H9 (cell line): Measurements from ENCODE around the gene KDM4D. TPM values are rescaled to one million over a fixed set of nuclear protein-coding genes. Genes with fewer than 3 reads are reported as not detected.

Source experiments
- DNase-seq: peaks from one replicate; pipeline ENCODE4 v3.0.0-alpha.2; 2017
- H2AFZ ChIP-seq: one replicate; pipeline ENCODE4 v1.6.1; 2013; ENCODE audit warnings: mild to moderate bottlenecking, low read length, control low read depth, moderate library complexity
- H2AK5ac ChIP-seq: 2 replicates; pipeline ENCODE4 v1.6.1; 2013; ENCODE audit warnings: low read length, control low read depth, mixed read lengths; ENCODE audit not compliant: insufficient read length
- H2BK120ac ChIP-seq: one replicate; pipeline ENCODE4 v1.6.1; 2013; ENCODE audit warnings: low read depth, mild to moderate bottlenecking, low read length, control low read depth, inconsistent platforms; ENCODE audit not compliant: poor library complexity, severe bottlenecking
- H2BK12ac ChIP-seq: 2 replicates; pipeline ENCODE4 v1.6.1; 2013; ENCODE audit warnings: low read length, control low read depth, mixed read lengths, low read depth; ENCODE audit not compliant: insufficient read length
- H2BK15ac ChIP-seq: 2 replicates; pipeline ENCODE4 v1.6.1; 2013; ENCODE audit warnings: low read depth, low read length, control low read depth
- H2BK20ac ChIP-seq: one replicate; pipeline ENCODE4 v1.6.1; 2013; ENCODE audit warnings: low read depth, mild to moderate bottlenecking, low read length, control low read depth, inconsistent platforms; ENCODE audit not compliant: poor library complexity, severe bottlenecking
- H2BK5ac ChIP-seq: 2 replicates; pipeline ENCODE4 v1.6.1; 2013; ENCODE audit warnings: low read length, control low read depth, mixed read lengths; ENCODE audit not compliant: insufficient read length
- H3K14ac ChIP-seq: 2 replicates; pipeline ENCODE4 v1.6.1; 2013; ENCODE audit warnings: low read length, control low read depth; ENCODE audit not compliant: insufficient read depth
- H3K18ac ChIP-seq: 2 replicates; pipeline ENCODE4 v1.6.1; 2013; ENCODE audit warnings: low read depth, mild to moderate bottlenecking, mixed read lengths, low read length, control low read depth; ENCODE audit not compliant: insufficient read length
- H3K23ac ChIP-seq: 2 replicates; pipeline ENCODE4 v1.6.1; 2013; ENCODE audit warnings: low read length, control low read depth, mixed read lengths, low read depth; ENCODE audit not compliant: insufficient read length
- H3K23me2 ChIP-seq: 2 replicates; pipeline ENCODE4 v1.6.1; 2013; ENCODE audit warnings: low read depth, mild to moderate bottlenecking, mixed read lengths, low read length, control low read depth; ENCODE audit not compliant: insufficient read length, poor library complexity, severe bottlenecking
- H3K27ac ChIP-seq: 2 replicates; pipeline ENCODE4 v1.5.1; 2013; ENCODE audit warnings: low read length, control low read depth, mixed read lengths, low read depth; ENCODE audit not compliant: insufficient read length
- H3K27me3 ChIP-seq: 2 replicates; pipeline ENCODE4 v1.6.1; 2013; ENCODE audit warnings: low read length, control low read depth, inconsistent platforms; ENCODE audit not compliant: insufficient read depth
- H3K4ac ChIP-seq: 2 replicates; pipeline ENCODE4 v1.6.1; 2013; ENCODE audit warnings: low read depth, mild to moderate bottlenecking, control low read depth, inconsistent platforms, low read length, moderate library complexity
- H3K4me1 ChIP-seq: 2 replicates; pipeline ENCODE4 v1.6.1; 2013; ENCODE audit warnings: low read length, control low read depth, inconsistent platforms; ENCODE audit not compliant: insufficient read depth
- H3K4me2 ChIP-seq: 2 replicates; pipeline ENCODE4 v1.6.1; 2013; ENCODE audit warnings: low read length, control low read depth, mixed read lengths; ENCODE audit not compliant: insufficient read length, insufficient read depth
- H3K56ac ChIP-seq: 2 replicates; pipeline ENCODE4 v1.6.1; 2013; ENCODE audit warnings: low read depth, mild to moderate bottlenecking, mixed read lengths, low read length, control low read depth; ENCODE audit not compliant: insufficient read length
- H3K79me1 ChIP-seq: 2 replicates; pipeline ENCODE4 v1.6.1; 2013; ENCODE audit warnings: low read depth, mild to moderate bottlenecking, moderate library complexity, low read length, control low read depth, inconsistent platforms; ENCODE audit not compliant: insufficient read depth, poor library complexity, severe bottlenecking
- H3K79me2 ChIP-seq: 2 replicates; pipeline ENCODE4 v1.6.1; 2013; ENCODE audit warnings: low read length, control low read depth, inconsistent platforms; ENCODE audit not compliant: insufficient read depth
- H3K9ac ChIP-seq: 2 replicates; pipeline ENCODE4 v1.6.1; 2013; ENCODE audit warnings: low read length, control low read depth, mixed read lengths; ENCODE audit not compliant: insufficient read length; ENCODE audit errors: extremely low read depth
- H3K9me3 ChIP-seq: one replicate; pipeline ENCODE4 v1.6.1; 2013; ENCODE audit warnings: low read depth, low read length, inconsistent platforms; ENCODE audit not compliant: control insufficient read depth
- H3T11ph ChIP-seq: one replicate; pipeline ENCODE4 v1.6.1; 2013; ENCODE audit warnings: mild to moderate bottlenecking, low read length, control low read depth, inconsistent platforms
- H4K20me1 ChIP-seq: one replicate; pipeline ENCODE4 v1.6.1; 2013; ENCODE audit not compliant: control insufficient read depth, insufficient read length, insufficient read depth
- H4K5ac ChIP-seq: 2 replicates; pipeline ENCODE4 v1.6.1; 2013; ENCODE audit warnings: low read depth, mild to moderate bottlenecking, mixed read lengths, low read length, control low read depth; ENCODE audit not compliant: insufficient read length
- H4K8ac ChIP-seq: replicated peaks from 2 replicates; pipeline ENCODE4 v1.6.1; 2013; ENCODE audit warnings: low read length, control low read depth, mixed read lengths, low read depth; ENCODE audit not compliant: insufficient read length
- H4K91ac ChIP-seq: 2 replicates; pipeline ENCODE4 v1.6.1; 2013; ENCODE audit warnings: low read depth, mild to moderate bottlenecking, moderate library complexity, mixed read lengths, low read length, control low read depth; ENCODE audit not compliant: insufficient read length
- H3K27ac Mint-ChIP-seq, 3 experiments: 2 replicates in 2 of 3; 3 replicates in 1 of 3; pipeline ENCODE4 v1.8.0; 2020 to 2021; ENCODE audit warnings: mixed read lengths in 3 of 3, mild to moderate bottlenecking in 1 of 3, moderate library complexity in 1 of 3
- H3K27me3 Mint-ChIP-seq: 2 replicates; pipeline ENCODE4 v1.8.0; 2021; ENCODE audit warnings: low read depth, mild to moderate bottlenecking, moderate library complexity, mixed read lengths
- H3K36me3 Mint-ChIP-seq, 3 experiments: 2 replicates in 2 of 3; 3 replicates in 1 of 3; pipeline ENCODE4 v1.8.0; 2020 to 2021; ENCODE audit warnings: low read depth in 3 of 3, mixed read lengths in 3 of 3; ENCODE audit not compliant: insufficient read depth in 1 of 3
- H3K4me1 Mint-ChIP-seq, 2 experiments: 2 replicates each; pipeline ENCODE4 v1.8.0; 2020; ENCODE audit warnings: mixed read lengths in 2 of 2
- H3K4me3 Mint-ChIP-seq, 2 experiments: 2 replicates in 1 of 2; 3 replicates in 1 of 2; pipeline ENCODE4 v1.8.0; 2020 to 2021; ENCODE audit warnings: mild to moderate bottlenecking in 2 of 2, mixed read lengths in 2 of 2, moderate library complexity in 1 of 2
- H3K9me3 Mint-ChIP-seq, 2 experiments: 2 replicates in 1 of 2; 3 replicates in 1 of 2; pipeline ENCODE4 v1.8.0; 2020; ENCODE audit warnings: mild to moderate bottlenecking in 2 of 2, mixed read lengths in 2 of 2, moderate library complexity in 1 of 2
- WGBS: extraction: QIAGEN DNeasy Blood & Tissue Kit; methylation state at CpG from one replicate; pipeline ENCODE4 v1.1.7; 2013; ENCODE audit warnings: missing lambda C conversion rate, low lambda C conversion rate, mixed read lengths; ENCODE audit not compliant: insufficient read length; ENCODE audit errors: extremely low coverage; 5-methylcytosine and 5-hydroxymethylcytosine counted together
- total RNA-seq: library from RNA; stranded (reverse); gene quantifications from 2 replicates; pipeline ENCODE4 v1.2.1, GENCODE V29; 2021
- TF ChIP-seq, protein P1 (sequence below): fragments of 200-600 bp; sonication (generic); conservative IDR thresholded peaks from 3 replicates; pipeline ENCODE4 v1.8.0; 2021; ENCODE audit warnings: antibody characterized with exemption, mild to moderate bottlenecking

KDM4D gene
- total RNA-seq, 1 experiment from 2014 or later, result 1.9 TPM

DNA sequence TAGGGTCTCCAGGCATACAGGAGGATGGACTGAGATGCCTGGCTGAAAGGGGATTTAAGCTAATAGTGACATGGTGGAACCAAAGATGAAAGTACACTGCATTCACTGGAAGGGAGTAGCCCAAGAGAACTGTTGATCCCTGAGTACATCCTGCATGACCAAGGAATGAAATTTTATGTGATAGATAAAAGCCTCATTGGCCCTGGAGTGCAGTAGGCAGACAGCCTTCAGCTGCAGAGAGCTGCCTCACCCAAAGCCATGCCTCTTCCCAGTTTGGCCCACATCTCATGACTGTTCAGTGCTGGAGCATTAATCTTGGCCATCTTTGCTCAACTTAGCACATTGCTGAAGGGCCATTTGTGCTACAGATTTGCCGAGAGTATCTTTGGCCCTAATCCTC lies 59.5 kb downstream of the KDM4D start:
- no peak overlapping the region for H3K14ac ChIP-seq

More for the DNA sequence above, 59.5 kb downstream of the KDM4D start:
- Histone ChIP-seq H4K5ac (no peak overlapping the region), H2BK20ac (no peak overlapping the region), H3T11ph (no peak overlapping the region), H3K9ac (no peak overlapping the region), H3K56ac (no peak overlapping the region), H3K18ac (no peak overlapping the region), H2BK5ac (no peak overlapping the region), H3K27ac (no peak overlapping the region), H2AK5ac (no peak overlapping the region), H3K4me1 (no peaks in the 10 kb centered on the region), H3K4me2 (no peak overlapping the region), H3K27me3 (no peaks in the 10 kb centered on the region), H3K23me2 (no peaks in the 10 kb centered on the region), H3K9me3 (no peaks in the 10 kb centered on the region), H2BK120ac (no peak overlapping the region), H4K20me1 (no peaks in the 10 kb centered on the region), H4K8ac (no peak overlapping the region), H2BK12ac (no peak overlapping the region), H3K79me2 (no peaks in the 10 kb centered on the region), H3K79me1 (no peaks in the 10 kb centered on the region), H2AFZ (no peak overlapping the region), H2BK15ac (no peak overlapping the region), H4K91ac (no peak overlapping the region), H3K4ac (no peak overlapping the region), H3K23ac (no peak overlapping the region)
- no peak overlapping the region for H3K4me3 Mint-ChIP-seq
- H3K9me3 Mint-ChIP-seq, result peaks cover 0 to 2% of the 10 kb centered on the region in 2 experiments; a peak in 3 of 5 replicates
- peaks cover 0 to under 1% (median 0%) of the 10 kb centered on the region in 3 experiments; a peak in 1 of 7 replicates for H3K36me3 Mint-ChIP-seq
- WGBS, result no CpG with 5 or more reads among the region's 1 CpG
- no peaks in the 10 kb centered on the region for H3K4me1 Mint-ChIP-seq
- no peak for DNase-seq
- H3K27ac Mint-ChIP-seq, result no peak overlapping the region
- TF ChIP-seq, protein P1, sequence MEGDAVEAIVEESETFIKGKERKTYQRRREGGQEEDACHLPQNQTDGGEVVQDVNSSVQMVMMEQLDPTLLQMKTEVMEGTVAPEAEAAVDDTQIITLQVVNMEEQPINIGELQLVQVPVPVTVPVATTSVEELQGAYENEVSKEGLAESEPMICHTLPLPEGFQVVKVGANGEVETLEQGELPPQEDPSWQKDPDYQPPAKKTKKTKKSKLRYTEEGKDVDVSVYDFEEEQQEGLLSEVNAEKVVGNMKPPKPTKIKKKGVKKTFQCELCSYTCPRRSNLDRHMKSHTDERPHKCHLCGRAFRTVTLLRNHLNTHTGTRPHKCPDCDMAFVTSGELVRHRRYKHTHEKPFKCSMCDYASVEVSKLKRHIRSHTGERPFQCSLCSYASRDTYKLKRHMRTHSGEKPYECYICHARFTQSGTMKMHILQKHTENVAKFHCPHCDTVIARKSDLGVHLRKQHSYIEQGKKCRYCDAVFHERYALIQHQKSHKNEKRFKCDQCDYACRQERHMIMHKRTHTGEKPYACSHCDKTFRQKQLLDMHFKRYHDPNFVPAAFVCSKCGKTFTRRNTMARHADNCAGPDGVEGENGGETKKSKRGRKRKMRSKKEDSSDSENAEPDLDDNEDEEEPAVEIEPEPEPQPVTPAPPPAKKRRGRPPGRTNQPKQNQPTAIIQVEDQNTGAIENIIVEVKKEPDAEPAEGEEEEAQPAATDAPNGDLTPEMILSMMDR, result no peak
- H3K27me3 Mint-ChIP-seq, result peaks cover 7% of the 10 kb centered on the region
